Measurements from ENCODE around the gene ZNF423. TPM values are rescaled to one million over a fixed set of nuclear protein-coding genes. Genes with fewer than 3 reads are reported as not detected.

The ZNF423 gene
- total RNA-seq, 1 experiment from 2014 or later = not detected

- DNase-seq (ENCODE audit: low read depth) = no peak
Observed at GRCh38 chr16:49670627-49671026, 185.3 kb downstream of the ZNF423 start.

DNA sequence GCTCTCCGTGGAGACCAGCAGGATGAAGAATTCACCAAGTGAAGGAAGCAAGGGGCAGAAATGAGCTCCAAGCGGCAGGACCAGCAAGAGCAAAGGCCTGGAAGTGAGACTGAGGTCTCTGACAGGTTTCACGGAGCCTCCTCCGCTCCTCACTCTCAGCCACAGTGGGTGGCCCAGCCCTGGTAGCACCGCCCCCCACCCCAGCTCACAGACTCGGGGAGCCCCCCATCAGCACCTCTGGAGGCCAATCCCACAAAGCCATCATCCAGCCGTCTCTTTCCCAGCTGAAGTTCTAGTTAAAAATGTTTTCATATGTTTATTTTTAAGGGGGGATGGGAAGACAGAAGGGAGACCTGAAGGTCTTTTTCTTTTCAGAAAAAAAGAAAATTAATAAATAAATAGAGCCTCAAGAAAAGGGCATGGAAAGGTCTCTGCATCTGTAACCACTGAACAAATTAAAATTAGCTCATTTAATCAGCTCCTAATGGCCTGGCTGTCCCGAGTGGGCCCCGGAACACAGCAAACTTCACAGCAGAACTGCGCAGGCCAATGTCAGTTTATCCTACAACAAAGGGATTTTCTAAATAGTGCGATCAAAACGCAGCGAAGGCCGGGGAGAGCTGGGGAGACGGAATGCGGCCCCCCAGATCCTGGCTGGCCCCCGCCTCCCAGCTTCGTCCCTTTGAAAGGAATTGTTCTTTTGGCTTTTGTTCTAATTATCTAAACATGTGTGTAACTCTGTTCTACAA is 190.3 kb downstream of the ZNF423 start:
- no peak for DNase-seq (ENCODE audit: low read depth)

- no peak for DNase-seq (ENCODE audit: low read depth)
Observed at GRCh38 chr16:49664221-49665215, 191.4 kb downstream of the ZNF423 start.

DNA sequence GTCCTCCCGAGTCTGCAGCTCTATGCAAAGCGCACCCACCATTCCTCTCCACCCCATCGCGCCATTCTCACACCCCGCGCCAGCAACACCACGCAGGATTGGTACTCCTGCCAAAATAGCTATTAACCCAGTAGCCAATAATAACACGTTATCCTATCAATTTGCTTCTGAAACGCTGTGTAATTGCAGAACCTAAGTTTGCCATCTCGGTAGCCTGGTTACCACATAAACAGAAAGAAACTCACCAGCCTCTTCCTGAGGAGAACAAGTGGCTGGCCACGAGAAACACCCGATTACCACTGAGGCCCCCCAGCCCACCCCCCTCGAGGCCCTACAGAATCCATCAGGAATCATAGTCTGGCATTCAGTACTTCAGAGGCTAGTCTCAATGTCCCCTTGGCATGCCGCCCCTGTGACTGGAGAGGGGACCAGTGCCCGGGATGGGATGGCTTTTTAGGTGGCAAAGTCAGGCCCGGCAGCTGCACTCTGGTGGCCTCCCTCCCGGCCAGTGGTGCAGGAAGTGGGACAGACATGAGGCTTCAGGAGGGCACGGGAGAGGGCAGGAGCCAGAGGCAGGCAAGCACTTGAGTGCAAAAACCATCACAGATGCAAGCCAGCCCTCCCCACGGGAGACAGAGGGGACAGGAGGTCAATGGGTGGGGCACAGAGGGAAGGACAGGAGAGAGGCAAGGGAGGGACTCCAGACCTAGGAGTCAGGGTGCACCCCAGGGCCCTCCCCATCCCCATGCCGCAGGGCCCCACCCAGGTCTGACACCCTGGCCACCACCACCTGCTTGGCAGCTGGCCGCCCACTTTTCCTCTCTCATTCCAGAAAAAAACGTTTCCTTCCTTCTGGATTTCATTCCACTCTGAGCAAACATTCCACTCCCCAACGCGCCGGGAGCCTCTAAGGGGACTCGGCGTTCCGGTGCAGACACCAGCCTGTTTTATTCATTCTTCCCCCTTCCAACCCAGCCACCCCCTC is 192.5 kb downstream of the ZNF423 start:
- no peak for DNase-seq (ENCODE audit: low read depth)

DNA sequence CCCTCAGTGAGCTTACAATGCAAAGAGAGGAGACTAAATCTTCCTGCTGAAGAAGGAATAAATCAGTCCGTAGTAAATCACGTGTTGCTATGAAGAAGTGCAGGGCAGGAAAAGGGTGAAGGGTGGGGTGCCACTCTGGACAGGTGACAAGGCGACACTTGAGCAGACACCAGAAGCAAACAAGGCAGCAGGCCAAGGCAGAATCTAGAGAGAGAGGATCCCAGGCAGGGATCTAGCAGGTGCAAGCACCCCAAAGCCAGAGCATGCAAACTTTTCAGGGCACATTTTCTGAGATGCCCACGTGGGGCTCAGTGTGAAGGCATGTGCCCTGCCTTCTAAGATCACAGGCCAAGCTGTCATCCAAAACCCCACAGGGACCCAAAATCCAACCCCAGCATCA is 193.3 kb downstream of the ZNF423 start:
- no peak for DNase-seq (ENCODE audit: low read depth)

DNA sequence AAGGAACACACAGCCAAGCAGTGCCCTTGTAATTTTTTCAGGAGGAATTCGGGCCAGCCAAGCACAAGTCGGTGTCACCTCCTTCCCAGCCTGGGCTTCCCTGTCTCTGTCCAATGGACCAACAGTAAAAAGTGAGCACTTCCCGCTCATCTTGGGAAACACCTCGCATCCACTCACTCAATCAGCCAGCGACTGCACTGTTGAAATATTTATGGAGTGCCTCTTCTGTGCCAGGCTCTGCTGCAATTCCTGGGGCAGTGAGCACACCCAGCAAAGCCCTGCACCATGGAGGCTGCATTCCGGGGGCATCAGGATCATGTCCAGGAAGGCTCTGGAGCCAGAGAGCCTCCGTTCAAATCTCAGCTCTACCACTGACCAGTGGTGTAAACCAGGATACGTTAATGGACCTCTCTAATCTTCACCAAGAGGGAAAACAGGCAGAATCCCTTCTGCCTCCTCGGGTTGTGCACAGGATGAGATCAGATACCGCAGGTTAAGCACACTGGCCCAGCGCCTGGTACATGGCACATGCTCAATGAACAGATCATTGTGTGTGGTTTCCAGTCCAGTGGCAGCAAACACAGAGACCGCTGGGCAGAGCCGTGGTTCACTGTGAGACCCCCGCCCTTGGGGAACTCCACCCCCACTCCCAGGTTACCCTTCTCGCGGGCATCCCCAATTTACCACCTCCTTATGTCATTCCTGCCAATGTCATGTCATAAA is 194.3 kb downstream of the ZNF423 start:
- no peak for DNase-seq (ENCODE audit: low read depth)

DNA sequence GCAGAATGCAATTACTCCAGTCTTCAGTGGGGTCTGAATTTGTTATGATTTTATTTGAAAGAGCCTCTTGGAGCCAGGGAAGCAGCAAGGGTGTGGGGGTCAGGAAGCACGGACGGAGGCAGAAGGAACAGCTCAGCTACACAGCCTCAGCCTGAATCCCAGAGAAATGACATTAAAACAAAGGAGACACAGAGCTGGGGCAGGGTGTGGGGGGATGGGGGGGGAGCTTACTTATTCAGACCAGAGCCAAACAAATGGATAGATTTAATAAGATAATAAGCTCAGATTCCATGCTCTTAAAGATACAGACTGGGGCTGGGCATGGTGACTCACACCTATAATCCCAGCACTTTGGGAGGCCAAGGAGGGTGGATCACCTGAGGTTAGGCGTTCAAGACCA is 195.3 kb downstream of the ZNF423 start:
- no peak for DNase-seq (ENCODE audit: low read depth)

DNA sequence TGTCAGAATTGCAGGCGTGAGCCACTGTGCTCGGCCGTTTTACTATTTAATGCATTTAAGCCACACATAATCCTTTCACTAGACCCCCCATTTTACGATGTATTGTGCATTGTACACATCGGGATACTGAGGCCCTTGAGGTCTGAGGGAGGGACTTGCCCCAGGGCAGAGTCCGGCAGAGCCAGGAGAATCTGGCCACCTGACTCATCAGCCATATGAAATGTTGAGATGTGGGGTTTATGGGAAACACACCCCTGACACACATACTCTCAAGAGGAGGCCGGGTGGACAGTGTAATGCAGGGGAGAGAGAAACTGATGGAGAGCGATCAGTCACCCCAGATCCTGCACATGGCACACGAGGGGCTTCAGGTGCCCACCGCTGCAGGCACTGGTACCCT is 196.6 kb downstream of the ZNF423 start:
- DNase-seq (ENCODE audit: low read depth) = no peak

GRCh38 chr16:49658531-49658930 is 197.4 kb downstream of the ZNF423 start:
- no peak for DNase-seq (ENCODE audit: low read depth)

DNA sequence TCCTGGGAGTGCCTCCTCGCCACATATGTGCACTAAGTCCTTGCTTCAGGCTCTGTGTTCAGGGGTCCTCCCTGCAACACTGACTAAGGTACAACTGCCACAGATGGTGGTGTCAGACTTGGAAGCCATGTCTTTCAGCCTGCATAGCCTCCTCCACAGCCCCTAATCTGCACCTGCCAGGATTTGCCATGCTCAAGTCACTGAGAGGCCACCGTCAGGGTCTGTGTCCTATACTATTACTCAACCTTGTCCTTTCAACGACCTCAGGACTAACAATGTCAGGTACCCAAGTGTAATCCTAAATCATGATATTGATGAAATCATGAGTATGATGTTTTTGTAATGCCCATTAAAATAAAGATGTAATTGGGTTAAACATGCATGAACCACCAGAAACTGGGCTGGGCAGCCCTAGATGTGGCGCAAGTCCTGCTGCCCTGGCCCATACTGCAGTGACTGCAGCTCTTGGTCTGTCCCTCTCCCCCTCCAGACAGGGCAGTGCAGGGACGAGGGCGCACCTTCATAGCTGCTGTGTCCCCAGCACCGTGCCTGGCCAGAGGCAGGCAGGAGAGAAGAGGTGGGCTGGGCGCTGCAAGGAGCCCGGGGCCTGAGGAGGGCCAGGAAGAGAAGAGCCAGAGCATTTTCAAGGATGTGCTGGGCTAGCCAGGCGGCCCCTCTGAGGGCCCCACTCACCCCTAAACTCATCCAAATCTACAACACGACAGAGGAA is 198.0 kb downstream of the ZNF423 start:
- DNase-seq (ENCODE audit: low read depth) = no peak

DNA sequence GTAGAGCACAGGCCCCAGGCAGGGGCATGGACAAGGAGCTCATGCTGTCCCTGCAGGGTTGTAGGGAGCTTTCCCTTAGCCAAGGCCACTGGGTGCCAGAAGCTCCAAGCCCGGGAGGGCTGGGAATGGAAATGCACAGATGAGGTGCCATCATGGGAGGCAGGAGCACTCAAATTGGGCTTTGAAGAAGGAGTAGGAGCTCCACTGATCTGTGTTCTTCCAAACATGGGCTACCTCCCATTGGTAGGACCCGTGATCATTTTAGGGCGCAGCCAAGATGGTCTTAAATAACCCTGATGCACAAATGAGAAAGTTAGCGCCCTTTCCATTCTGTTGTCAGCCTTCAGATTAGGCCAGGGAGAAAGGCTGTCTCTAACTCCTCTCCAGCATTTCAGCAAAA is 201.5 kb downstream of the ZNF423 start:
- DNase-seq (ENCODE audit: low read depth) = no peak

DNA sequence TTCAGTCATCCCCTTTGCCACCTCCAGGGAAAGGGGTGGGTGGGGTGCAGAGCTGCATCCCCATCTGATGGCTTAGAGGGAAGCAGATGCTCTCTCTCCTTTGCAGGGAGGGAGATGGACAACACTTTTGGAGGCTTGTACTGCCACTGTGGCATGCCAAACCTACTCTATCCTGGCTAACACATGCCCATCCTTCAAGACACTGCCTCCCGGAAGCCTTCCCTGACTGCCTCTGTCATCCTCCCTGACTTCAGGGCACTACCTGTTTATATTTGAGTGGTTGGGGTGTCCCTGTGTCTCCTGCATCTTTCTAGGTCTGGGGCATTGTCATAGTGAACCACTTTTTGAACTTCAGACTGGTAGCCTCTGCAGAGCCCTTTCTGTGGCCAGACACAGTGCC is 202.3 kb downstream of the ZNF423 start:
- no peak for DNase-seq (ENCODE audit: low read depth)

- DNase-seq (ENCODE audit: low read depth) = no peak
Observed at GRCh38 chr16:49653173-49653570, 202.7 kb downstream of the ZNF423 start.

- no peak for DNase-seq (ENCODE audit: low read depth)
Observed at GRCh38 chr16:49652456-49653172, 203.3 kb downstream of the ZNF423 start.

GRCh38 chr16:49651996-49652395 is 203.9 kb downstream of the ZNF423 start:
- DNase-seq (ENCODE audit: low read depth) = no peak

DNA sequence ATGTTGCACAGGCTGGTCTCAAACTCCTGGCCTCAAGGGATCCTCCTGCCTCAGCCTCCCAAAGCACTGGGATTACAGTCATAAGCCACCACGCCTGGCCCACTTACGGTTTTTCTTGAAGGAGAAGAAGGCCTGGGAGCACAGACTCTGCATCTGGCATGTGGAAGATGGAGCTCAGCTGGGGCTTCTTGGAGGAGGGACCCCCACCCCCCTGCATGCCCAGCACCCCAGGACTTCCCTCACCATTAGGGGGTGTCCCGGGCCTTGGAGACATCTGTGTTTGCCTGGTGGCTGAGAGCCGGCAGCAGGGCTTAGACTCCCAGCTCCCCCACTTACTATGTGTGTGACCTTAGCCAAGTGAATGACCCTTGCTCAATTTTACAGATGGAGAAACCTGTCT is 204.7 kb downstream of the ZNF423 start:
- no peak for DNase-seq (ENCODE audit: low read depth)

DNA sequence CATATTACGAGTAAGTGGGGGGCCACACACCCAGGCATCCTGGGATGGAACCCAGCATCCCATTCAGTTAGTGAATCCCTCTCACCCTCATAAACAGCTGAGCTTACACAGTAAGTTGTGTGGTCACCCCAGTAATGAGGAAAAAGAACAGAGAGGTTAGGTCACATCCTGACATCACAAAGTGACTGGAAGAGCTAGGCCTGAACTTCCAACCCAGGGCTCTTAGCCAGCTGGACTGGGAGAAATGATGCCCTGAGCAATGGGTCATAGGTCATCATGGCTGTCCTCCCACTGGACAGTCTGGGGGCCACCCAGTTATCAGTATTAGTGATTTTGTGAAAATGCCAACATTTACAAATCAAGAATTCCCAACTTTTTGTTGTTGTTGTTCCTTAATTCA is 205.3 kb downstream of the ZNF423 start:
- DNase-seq (ENCODE audit: low read depth) = no peak

DNA sequence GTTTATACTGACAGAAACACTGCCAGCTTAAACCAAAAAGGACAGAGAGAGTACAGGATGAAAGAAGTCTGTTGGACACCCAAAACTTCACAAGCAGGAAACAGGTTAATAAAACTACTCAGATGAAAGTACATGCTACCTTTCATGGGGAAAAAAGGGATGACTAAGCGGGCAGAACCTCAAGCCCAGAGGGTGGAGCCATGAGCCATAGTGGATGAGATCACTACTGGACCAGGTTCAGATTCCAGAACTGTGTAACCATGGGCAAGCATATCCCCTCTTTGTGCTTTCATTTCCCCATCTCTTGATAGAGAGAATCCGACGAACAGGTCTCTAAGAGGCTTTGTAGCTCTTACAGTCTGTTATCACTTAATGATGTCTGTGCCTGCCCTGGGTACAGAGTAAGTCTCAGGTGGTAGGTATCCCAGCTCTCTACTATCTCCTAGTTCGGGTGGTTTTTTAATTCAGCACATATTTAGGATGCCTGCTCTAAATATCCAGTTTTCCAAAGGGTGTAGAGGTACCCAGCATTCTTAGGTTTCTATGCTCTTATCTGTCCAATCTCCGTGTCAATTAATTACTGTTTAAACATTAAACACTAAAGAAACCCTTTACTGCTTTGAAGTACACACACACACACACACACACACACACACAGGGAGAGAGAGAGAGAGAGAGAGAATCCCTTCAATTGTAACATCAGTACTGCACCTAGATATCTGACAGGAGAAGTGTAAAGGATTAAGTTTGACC is 206.7 kb downstream of the ZNF423 start:
- DNase-seq (ENCODE audit: low read depth) = no peak

- DNase-seq (ENCODE audit: low read depth) = no peak
Observed at GRCh38 chr16:49647673-49648072, 208.2 kb downstream of the ZNF423 start.
